ENCODE measurements around the gene LRRC30. TPM values are rescaled to one million over a fixed set of nuclear protein-coding genes. Genes with fewer than 3 reads are reported as not detected.

Gene LRRC30
- total RNA-seq, 1 experiment from 2014 or later, result not detected

DNA sequence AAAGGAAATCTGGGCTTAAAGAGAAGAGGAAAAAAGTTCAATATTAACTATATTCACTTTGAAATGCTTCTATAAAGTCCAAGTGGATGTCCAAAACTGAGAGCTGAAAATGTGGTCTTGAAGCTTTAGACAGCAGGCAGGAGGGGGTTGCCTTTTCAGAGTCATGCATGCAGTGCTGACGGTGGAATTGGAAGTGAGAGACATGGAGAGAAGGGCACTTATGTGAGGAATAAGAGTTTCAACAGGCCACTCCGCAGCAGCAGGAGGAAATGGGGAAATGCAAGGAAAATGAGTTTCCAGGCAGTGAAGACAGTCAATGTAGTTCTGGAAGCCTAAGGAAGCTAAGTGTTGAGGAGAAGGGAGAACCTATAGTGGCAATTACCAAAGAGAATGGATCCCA lies 33.0 kb upstream of the LRRC30 start:
- H3K9ac ChIP-seq (ENCODE audit: low read length), result no peak overlapping the region
- no peaks in the 10 kb centered on the region for H3K9me2 ChIP-seq (replicated peaks; ENCODE audit: low read length)
- no peaks in the 10 kb centered on the region for H3K4me1 ChIP-seq (ENCODE audit: insufficient read depth, low read length)
- no peak for TF ChIP-seq EZH2phosphoT487 (IDR thresholded peaks at IDR 0.05; ENCODE audit: borderline replicate concordance, low read length)
- no peak for TF ChIP-seq EZH2 (IDR thresholded peaks at IDR 0.05; ENCODE audit: low read length, unreplicated experiment)
- TF ChIP-seq, protein P1, sequence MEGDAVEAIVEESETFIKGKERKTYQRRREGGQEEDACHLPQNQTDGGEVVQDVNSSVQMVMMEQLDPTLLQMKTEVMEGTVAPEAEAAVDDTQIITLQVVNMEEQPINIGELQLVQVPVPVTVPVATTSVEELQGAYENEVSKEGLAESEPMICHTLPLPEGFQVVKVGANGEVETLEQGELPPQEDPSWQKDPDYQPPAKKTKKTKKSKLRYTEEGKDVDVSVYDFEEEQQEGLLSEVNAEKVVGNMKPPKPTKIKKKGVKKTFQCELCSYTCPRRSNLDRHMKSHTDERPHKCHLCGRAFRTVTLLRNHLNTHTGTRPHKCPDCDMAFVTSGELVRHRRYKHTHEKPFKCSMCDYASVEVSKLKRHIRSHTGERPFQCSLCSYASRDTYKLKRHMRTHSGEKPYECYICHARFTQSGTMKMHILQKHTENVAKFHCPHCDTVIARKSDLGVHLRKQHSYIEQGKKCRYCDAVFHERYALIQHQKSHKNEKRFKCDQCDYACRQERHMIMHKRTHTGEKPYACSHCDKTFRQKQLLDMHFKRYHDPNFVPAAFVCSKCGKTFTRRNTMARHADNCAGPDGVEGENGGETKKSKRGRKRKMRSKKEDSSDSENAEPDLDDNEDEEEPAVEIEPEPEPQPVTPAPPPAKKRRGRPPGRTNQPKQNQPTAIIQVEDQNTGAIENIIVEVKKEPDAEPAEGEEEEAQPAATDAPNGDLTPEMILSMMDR (conservative IDR thresholded peaks at IDR 0.05; ENCODE audit: low read depth, low read length), result no peak
- H3K4me2 ChIP-seq (ENCODE audit: low read length), result no peak overlapping the region
- H3K9me3 ChIP-seq (ENCODE audit: low read length), result no peaks in the 10 kb centered on the region
- CTCF ChIA-PET, result no interaction called here
- no peaks in the 10 kb centered on the region for H3K79me2 ChIP-seq (ENCODE audit: low read length)
- H3K27me3 ChIP-seq (ENCODE audit: low read length), result peaks cover 47% of the 10 kb centered on the region
- POLR2A ChIA-PET (ENCODE audit: unreplicated experiment), result no interaction called here
- H3K4me3 ChIP-seq (ENCODE audit: low read length), result no peak overlapping the region
- no peaks in the 10 kb centered on the region for H3F3A ChIP-seq (ENCODE audit: low read length, unreplicated experiment)
- H4K20me1 ChIP-seq (ENCODE audit: low read length), result no peaks in the 10 kb centered on the region
- H2AFZ ChIP-seq (ENCODE audit: low read length), result no peak overlapping the region
- ATAC-seq, result no peak
- intact Hi-C loops (cut with micrococcal nuclease), result no loop called here
- no peaks in the 10 kb centered on the region for H3K36me3 ChIP-seq (ENCODE audit: low read depth, low read length)
- no peak overlapping the region for H3K27ac ChIP-seq (ENCODE audit: low read length)
- BruUV-seq (replicated peaks), result no TSS peak
- DNase-seq, result no peak

DNA sequence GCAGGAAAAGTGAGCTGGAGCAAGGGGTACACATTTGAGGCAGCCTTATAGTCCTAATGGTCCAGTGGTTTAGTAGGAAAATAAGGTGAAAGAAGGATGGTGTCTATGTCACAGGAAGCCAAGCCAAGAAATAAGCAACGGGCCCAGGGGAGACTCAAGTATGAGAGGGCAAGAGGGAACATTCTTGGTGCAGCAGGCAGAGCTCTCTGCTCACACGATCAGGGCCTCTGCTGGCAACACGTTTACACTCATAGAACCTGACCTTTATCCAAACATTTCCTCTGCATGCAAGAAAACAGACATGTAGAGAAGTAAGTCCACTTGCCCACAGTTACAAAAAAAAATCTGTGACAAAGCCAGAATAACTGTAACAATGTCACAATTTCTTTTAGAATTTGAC lies 32.6 kb upstream of the LRRC30 start:
- no peak for ATAC-seq

DNA sequence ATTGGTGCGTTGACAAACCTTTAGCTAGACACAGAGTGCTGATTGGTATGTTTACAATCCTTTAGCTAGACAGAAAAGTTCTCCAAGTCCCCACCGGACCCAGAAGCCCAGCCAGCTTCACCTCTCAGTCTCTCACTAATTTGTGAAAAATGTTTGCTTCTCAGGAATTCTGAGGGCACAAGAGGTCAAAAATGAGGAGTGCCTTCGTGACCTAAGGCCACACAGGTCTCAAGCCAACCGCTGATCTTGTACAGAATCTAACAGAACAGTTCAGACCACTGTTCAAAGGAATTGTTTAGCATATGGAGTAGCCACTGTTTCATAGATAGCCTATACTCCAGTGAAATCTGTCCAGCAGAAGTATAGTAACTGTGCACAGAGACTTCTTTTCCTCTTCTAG lies 29.8 kb upstream of the LRRC30 start:
- Histone ChIP-seq H3K36me3 (ENCODE audit: low read depth, low read length) (no peaks in the 10 kb centered on the region), H3K27ac (ENCODE audit: low read length) (no peak overlapping the region), H3K79me2 (ENCODE audit: low read length) (no peaks in the 10 kb centered on the region), H3F3A (ENCODE audit: low read length, unreplicated experiment) (no peaks in the 10 kb centered on the region), H3K4me1 (ENCODE audit: insufficient read depth, low read length) (no peaks in the 10 kb centered on the region), H3K4me2 (ENCODE audit: low read length) (no peak overlapping the region), H4K20me1 (ENCODE audit: low read length) (no peaks in the 10 kb centered on the region), H3K9ac (ENCODE audit: low read length) (no peak overlapping the region), H2AFZ (ENCODE audit: low read length) (no peak overlapping the region), H3K27me3 (ENCODE audit: low read length) (peaks cover 49% of the 10 kb centered on the region), H3K9me2 (replicated peaks; ENCODE audit: low read length) (no peaks in the 10 kb centered on the region), H3K4me3 (ENCODE audit: low read length) (no peak overlapping the region), H3K9me3 (ENCODE audit: low read length) (no peaks in the 10 kb centered on the region)
- DNase-seq (no peak), ATAC-seq (no peak)
- intact Hi-C loops (cut with micrococcal nuclease), result no loop called here
- TF ChIP-seq EZH2 (IDR thresholded peaks at IDR 0.05; ENCODE audit: low read length, unreplicated experiment), result no peak
- TF ChIP-seq, protein P1 (conservative IDR thresholded peaks at IDR 0.05; ENCODE audit: low read depth, low read length), result no peak
- TF ChIP-seq EZH2phosphoT487 (IDR thresholded peaks at IDR 0.05; ENCODE audit: borderline replicate concordance, low read length), result no peak
- ChIA-PET CTCF (no interaction called here), POLR2A (ENCODE audit: unreplicated experiment) (no interaction called here)
- no TSS peak for BruUV-seq (replicated peaks)

More for the DNA sequence above, 32.6 kb upstream of the LRRC30 start:
- no TSS peak for BruUV-seq (replicated peaks)
- H3K4me3 ChIP-seq (ENCODE audit: low read length), result no peak overlapping the region
- no peak for TF ChIP-seq EZH2phosphoT487 (IDR thresholded peaks at IDR 0.05; ENCODE audit: borderline replicate concordance, low read length)
- no peak for TF ChIP-seq EZH2 (IDR thresholded peaks at IDR 0.05; ENCODE audit: low read length, unreplicated experiment)
- no peak overlapping the region for H3K27ac ChIP-seq (ENCODE audit: low read length)
- DNase-seq, result no peak
- H3K9me3 ChIP-seq (ENCODE audit: low read length), result no peaks in the 10 kb centered on the region
- H3K79me2 ChIP-seq (ENCODE audit: low read length), result no peaks in the 10 kb centered on the region
- H3K9ac ChIP-seq (ENCODE audit: low read length), result no peak overlapping the region
- H3K36me3 ChIP-seq (ENCODE audit: low read depth, low read length), result no peaks in the 10 kb centered on the region
- H3K4me2 ChIP-seq (ENCODE audit: low read length), result no peak overlapping the region
- H3K9me2 ChIP-seq (replicated peaks; ENCODE audit: low read length), result no peaks in the 10 kb centered on the region
- ChIA-PET CTCF (no interaction called here), POLR2A (ENCODE audit: unreplicated experiment) (no interaction called here)
- no peaks in the 10 kb centered on the region for H3F3A ChIP-seq (ENCODE audit: low read length, unreplicated experiment)
- no peak overlapping the region for H2AFZ ChIP-seq (ENCODE audit: low read length)
- H3K27me3 ChIP-seq (ENCODE audit: low read length), result peaks cover 45% of the 10 kb centered on the region
- no peaks in the 10 kb centered on the region for H3K4me1 ChIP-seq (ENCODE audit: insufficient read depth, low read length)
- intact Hi-C loops (cut with micrococcal nuclease), result no loop called here
- no peaks in the 10 kb centered on the region for H4K20me1 ChIP-seq (ENCODE audit: low read length)

Data from PC-3 (cell line).